CD4-positive, alpha-beta T cell treated with Interferon gamma for 1 hour (primary cell): ENCODE results near the gene ZCCHC7.
A peak's percentile ranks its signal among the peaks of the same experiment; 100 is the strongest.
"Not testable (repeated sequence)": the region's sequence is repeated elsewhere in the genome, so short reads cannot be mapped to it uniquely, and the experiment has no call there.

ENCODE experiments used
- DNase-seq: peaks from one replicate; pipeline ENCODE4 v3.0.0-alpha.2; 2020

The ZCCHC7 gene

DNA sequence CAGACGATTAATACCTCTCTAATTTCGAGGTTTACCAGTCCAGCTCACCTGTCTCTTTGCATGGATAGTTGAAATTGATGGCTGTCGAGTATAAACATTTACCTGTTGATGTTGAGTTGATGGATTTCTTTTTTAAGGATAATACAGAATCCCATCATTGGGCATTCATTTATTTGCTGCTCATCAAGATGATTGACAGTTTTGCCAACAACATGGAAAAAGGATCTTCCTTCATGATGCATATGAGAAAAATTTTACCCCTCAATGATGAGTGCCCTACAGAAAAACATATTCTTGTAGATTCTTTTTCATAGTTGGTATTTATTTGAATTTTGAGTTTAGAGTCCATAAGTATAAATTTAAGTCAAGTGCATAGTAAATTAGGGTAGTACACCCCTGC, 59.2 kb downstream of the ZCCHC7 start:
- no peak for DNase-seq

DNA sequence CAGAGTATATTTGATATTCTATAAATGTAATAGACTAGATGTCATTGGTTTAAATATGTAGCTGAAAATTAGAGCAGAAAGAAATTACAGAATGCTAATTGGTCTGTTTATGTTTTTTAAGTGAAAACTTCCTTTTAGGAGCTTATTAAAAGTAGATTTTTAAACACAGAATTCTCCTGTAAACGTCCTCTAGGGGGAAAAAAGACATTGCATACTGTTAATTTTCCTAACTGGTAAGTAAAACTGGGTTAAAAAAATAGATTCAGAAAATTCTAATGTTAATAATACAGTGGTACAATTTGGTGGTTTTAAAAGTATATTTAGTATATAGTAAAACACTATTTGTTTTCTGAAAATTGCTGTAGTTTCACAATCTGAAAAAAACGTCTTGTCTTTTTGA, 59.8 kb downstream of the ZCCHC7 start:
- no peak for DNase-seq

DNA sequence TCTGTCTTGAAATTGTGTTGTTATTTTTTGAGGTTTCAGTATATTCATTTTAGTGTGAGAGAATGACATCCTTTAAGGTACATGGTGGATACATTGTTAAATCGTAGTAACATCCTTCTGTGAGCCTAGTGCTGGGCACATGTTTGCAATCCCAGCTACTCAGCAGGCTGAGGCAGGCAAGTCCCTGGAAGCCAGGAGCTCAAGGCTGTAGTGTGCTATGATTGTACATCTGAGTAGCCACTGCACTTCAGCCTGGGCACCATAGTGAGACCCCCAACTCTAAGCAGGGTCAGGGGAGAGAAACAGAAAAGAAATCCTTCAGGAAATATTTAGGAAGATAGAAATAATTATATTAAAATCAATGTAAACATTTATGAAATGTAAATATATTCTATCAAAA, 62.3 kb downstream of the ZCCHC7 start:
- DNase-seq = no peak

- DNase-seq = no peak
Measured at GRCh38 chr9:37184905-37185867, 64.8 kb downstream of the ZCCHC7 start.

DNA sequence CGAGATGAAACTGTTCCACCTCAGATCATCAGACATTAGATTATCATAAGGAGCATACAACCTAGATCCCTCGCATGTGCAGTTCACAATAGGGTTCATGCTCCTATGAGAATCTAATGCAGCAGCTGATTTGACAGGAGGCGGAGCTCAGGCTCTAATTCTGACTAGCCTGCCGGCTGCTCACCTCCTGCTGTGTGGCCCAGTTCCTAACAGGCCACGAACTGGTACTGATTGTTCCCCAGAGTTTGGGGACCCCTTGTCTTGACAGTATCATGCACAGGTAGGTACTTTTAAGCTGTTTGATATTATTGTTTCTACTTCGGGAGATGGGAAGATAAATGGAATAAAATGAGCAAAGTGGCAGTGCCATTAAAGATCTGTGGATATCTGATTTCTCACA, 66.9 kb downstream of the ZCCHC7 start:
- DNase-seq = peak; percentile 19

DNA sequence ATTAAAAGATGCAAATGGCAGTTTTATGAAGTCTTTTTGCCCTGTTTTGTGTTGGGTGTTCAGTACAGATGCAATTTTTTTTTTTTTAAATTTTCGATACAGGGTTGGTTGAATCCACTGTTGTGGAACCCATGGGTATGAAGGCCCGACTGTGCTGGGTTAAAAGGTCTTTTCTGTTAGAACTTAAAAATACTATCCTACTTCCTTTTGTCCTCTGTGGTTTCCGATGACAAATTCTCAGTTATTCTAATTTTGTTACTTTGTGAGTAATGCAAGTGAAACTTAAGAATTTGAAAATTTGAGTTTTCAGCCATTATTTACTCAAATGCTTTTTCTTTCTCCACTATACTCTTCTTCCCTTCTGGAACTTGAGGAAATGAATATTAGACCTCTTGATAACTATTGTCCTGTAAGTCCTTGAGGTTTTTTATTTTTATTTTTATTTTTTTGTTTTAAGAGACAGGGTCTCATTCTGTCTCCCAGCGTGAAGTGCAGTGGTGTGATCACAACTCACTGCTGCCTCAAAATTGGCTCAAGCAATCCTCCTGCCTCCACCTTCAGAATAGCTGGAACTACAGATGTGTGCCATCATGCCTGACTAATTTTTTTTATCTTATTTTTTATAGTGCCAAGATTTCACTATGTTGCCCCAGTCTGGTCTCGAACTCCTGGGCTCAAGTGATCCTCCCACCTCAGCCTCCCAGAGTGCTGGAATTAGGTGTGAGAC, 67.5 kb downstream of the ZCCHC7 start:
- no peak for DNase-seq

GRCh38 chr9:37190739-37191138, 70.4 kb downstream of the ZCCHC7 start:
- DNase-seq = not testable (repeated sequence)

- no peak for DNase-seq
Measured at GRCh38 chr9:37191403-37192089, 71.2 kb downstream of the ZCCHC7 start.

GRCh38 chr9:37192803-37193202, 72.4 kb downstream of the ZCCHC7 start:
- no peak for DNase-seq

- DNase-seq = peak; percentile 45
Measured at GRCh38 chr9:37197158-37198038, 77.0 kb downstream of the ZCCHC7 start.

GRCh38 chr9:37198039-37198729, 77.8 kb downstream of the ZCCHC7 start:
- no peak for DNase-seq

DNA sequence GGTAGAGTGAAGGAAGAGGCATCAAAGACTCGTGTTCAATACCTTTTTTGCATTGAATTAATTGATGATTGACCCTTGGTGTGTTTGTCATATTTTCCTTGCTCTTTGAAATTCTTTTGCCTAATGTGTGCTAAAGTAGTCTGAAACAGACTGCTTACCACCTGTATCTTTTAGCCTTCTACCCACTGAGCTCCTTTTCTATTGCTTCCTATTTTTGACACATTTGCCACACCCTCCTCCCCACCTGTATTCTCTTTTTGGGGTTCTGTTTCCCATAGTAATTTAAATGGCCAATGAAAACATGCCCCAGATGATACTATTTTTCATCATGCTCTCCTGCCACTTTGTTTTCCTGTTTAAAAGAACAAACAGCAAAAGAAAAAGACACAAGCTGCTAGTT, 78.5 kb downstream of the ZCCHC7 start:
- DNase-seq = no peak

DNA sequence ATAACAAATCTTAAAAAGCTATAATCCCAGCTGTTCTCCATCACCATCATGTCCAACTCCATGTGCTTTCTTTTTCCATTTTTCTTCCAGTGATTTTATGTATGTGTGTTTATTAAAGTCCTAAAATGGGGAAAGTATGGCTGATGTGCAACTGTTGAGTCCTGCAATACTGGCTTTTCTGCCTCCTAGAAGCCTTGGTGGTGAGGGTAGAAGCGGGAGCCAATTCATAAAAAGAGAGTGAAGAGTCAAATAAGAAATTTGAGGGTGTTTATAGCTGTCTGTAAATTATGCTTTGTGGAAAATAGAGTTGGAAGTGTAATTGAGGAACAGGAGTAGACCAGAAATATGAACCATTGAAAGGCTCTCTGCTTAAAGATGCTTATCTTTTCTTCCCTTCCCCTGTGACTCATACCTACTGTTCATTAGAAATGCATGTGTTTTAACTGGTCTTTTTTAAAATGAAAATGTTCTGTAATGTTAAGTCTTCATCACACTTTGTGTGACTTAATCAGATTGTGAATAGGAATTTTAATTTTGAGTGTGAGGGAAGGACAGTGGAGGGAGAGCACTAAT, 80.1 kb downstream of the ZCCHC7 start:
- DNase-seq = no peak

DNA sequence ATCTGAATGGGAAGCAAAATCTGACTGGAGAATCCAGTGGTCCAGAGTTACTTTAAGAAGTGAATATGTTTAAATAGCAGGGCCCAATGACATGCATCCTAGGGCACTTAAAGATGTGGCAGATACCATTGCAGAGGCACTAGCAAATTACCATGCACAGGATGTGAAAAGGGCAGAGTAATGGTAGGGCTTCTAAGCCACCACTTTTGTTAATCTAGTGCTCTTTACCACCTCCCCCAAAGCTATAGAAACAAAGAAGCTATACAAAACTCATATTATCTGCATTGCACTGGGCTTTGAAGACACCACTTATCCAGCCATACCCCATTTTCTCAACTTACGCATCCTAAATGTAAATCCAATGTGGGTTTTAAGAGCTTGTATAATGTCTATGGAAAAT, 81.2 kb downstream of the ZCCHC7 start:
- DNase-seq = no peak

DNA sequence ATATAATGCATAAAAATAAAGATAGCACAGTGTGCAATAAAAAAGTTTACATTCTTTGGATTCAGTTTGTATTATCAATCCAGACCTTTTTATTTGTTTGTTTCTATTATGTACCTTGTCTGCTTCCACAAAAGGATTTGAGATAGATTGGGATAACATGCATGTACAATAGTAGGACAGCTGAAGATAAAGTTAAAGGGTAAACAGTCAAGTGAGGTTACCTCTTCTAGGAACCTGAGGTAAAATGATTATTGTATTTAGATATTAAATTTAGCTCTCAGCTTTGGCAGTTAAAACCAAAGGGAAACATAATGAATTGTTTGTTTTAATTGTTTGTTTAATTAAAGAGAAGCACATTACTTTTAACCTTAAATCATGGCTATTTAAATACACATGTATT, 81.7 kb downstream of the ZCCHC7 start:
- no peak for DNase-seq

GRCh38 chr9:37203456-37203855, 83.1 kb downstream of the ZCCHC7 start:
- not testable (repeated sequence) for DNase-seq

GRCh38 chr9:37206121-37206620, 85.8 kb downstream of the ZCCHC7 start:
- no peak for DNase-seq

DNA sequence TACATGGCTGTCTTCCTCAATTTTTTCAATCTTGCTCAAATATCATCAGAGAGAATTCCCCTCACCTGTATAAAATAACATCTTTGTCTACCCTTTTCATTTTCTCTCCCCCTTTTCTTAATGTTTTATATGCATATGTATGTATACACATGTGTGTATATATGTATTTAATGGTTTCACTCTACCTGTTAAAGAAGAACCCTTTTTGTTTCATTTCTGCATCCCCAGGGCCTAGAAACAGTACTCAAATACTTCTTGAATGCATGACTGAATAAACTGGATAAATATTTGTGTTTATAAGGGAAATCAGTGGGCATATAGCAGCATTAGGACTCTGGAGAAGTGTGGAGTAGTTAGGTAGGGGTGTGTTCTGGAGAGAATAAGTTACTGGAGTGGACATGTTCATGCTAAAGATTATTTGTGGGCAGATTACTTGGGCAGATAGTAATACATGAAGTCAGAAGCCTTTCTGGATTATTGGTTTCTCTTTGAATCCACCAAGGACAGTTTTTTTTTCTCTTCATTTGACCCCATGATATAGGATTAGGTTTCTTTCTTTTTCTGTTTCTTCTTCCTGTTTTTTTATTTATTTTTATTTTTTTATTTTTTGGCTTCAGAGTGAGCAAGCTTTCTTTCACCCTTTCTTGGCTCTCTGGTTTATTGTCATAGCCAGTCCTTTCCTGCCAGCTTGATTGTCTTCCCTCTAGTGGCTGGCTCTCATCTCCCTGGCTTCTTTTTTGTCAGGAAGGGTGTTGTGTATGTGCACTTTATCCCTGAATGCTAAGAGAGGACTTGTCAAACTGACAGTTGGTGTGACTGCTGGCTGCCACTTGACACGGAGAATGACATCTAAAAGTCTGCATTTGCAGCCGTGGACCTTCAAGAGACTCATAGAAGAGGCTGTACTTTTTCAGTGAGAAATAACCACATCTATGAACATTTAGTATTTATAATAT, 89.3 kb downstream of the ZCCHC7 start:
- no peak for DNase-seq

DNA sequence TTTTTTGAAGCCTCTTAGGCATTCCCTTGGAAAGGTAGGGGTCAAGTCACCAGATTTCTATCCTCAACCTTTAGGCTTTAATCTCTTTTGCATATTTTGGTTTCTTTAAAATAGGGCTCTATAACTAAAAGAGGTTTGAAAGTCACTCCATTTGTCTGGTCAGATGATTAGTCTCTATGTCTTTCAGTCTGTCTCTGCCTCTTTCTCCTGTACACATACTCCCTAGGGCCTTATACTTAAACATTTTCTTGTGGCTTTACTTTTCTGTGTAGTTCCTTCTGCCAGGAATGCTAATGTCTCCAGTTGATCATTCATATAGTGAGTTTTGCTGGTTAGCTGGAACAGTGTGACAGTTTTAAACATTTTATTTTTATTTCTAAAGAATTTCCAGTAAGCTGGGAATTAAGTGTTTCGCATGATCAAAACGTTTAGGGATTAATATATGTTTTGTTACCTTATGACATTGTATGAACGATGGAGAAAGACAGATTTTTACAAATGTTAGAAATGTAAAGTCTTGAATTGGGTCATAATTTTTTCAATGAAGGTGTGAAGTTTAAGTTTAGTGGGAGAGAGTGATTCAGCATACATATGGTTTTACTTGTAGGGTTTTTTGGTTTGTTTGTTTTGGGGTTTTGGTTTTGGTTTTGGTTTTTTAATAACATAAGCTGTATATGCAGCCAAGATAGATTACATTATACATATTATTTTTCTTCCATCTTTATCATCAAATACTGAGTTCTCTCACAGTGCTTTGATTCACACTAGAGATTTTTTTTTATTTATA, 90.6 kb downstream of the ZCCHC7 start:
- DNase-seq = no peak
